ENCODE measurements around the gene GPRIN3.
A peak's percentile ranks its signal among the peaks of the same experiment; 100 is the strongest.

GPRIN3 gene

GRCh38 chr4:89307446-89308160 lies at the start of gene GPRIN3:
Gene GPRIN3 (minus strand): TSS chr4:89307800. CDS start chr4:89250110, 57,690 bp downstream.
- DNase-seq, result peak; percentile 76

GRCh38 chr4:89357340-89357739 lies 49.7 kb upstream of the GPRIN3 start:
- no peak for DNase-seq

GRCh38 chr4:89356086-89356485 lies 48.5 kb upstream of the GPRIN3 start:
- DNase-seq, result no peak

- no peak for DNase-seq
Measured at GRCh38 chr4:89353514-89353913, 45.9 kb upstream of the GPRIN3 start.

- no peak for DNase-seq
Measured at GRCh38 chr4:89352541-89352940, 44.9 kb upstream of the GPRIN3 start.

- DNase-seq, result no peak
Measured at GRCh38 chr4:89351201-89351600, 43.6 kb upstream of the GPRIN3 start.

GRCh38 chr4:89347363-89348025 lies 39.9 kb upstream of the GPRIN3 start:
- no peak for DNase-seq

GRCh38 chr4:89344571-89344970 lies 37.0 kb upstream of the GPRIN3 start:
- no peak for DNase-seq

- no peak for DNase-seq
Measured at GRCh38 chr4:89338206-89338605, 30.6 kb upstream of the GPRIN3 start.

GRCh38 chr4:89337681-89338080 lies 30.1 kb upstream of the GPRIN3 start:
- DNase-seq, result no peak

GRCh38 chr4:89336818-89337420 lies 29.3 kb upstream of the GPRIN3 start:
- peak; percentile 21 for DNase-seq

GRCh38 chr4:89334830-89335229 lies 27.2 kb upstream of the GPRIN3 start:
- DNase-seq, result no peak

- no peak for DNase-seq
Measured at GRCh38 chr4:89334311-89334710, 26.7 kb upstream of the GPRIN3 start.

GRCh38 chr4:89331686-89332544 lies 24.3 kb upstream of the GPRIN3 start:
- no peak for DNase-seq

- no peak for DNase-seq
Measured at GRCh38 chr4:89331197-89331596, 23.6 kb upstream of the GPRIN3 start.

GRCh38 chr4:89329280-89329679 lies 21.7 kb upstream of the GPRIN3 start:
- DNase-seq, result no peak

- DNase-seq, result no peak
Measured at GRCh38 chr4:89324671-89325070, 17.1 kb upstream of the GPRIN3 start.

- DNase-seq, result no peak
Measured at GRCh38 chr4:89322671-89323070, 15.1 kb upstream of the GPRIN3 start.

GRCh38 chr4:89319756-89320155 lies 12.2 kb upstream of the GPRIN3 start:
- DNase-seq, result no peak

GRCh38 chr4:89316931-89317366 lies 9.3 kb upstream of the GPRIN3 start:
- no peak for DNase-seq

GRCh38 chr4:89316211-89316610 lies 8.6 kb upstream of the GPRIN3 start:
- no peak for DNase-seq

- no peak for DNase-seq
Measured at GRCh38 chr4:89314291-89314690, 6.7 kb upstream of the GPRIN3 start.

GRCh38 chr4:89312066-89312465 lies 4.5 kb upstream of the GPRIN3 start:
- DNase-seq, result no peak

Measured in stimulated activated CD4-positive, alpha-beta T cell treated with anti-CD3 and anti-CD28 coated beads, Interleukin-15, amount 100 ng/mL, for 24 hours (primary cell).